Measurements from ENCODE around the gene CLDN3.

CLDN3 gene, protein sequence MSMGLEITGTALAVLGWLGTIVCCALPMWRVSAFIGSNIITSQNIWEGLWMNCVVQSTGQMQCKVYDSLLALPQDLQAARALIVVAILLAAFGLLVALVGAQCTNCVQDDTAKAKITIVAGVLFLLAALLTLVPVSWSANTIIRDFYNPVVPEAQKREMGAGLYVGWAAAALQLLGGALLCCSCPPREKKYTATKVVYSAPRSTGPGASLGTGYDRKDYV

DNA sequence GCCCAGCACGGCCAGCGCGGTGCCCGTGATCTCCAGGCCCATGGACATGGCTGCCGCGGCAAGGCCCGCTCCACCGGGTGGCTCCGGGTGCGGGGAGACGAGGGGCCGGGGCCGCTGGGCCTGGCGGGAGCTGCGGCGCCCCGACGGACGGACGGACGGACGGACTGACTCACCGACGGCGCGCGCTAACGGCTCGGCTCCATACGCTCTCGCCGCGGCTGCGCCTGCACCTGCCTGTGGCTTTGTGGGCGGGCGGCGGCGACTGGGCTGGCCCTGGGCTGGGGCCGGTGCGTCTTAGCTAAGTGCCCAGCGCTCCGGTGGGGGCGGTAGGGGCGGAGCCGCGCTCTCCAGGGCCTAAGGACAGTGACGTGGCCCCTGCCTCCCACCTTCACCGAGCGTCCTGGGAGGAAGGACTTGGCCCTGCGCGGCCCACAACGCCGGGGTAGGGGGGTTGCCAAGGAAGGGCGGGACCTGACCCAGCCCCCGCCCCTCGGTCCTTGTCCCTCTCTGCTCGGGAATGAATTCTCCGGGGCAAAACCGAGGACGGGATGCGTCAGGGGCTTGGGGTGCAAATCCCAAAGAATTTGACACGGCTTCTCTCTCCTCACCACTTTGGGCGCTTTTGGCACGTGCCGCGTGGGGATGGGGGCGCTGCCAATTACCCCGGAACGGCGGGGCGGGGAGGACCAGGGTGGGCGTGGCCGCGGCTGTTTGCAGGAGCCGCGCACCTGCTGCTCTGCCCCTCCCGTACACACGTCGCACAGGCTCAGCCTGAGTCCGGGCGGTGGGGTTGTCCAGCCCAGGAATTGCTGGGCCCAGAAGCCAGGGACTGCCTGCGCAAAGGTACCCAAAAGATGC, at the start of gene CLDN3:
TSS of gene CLDN3 (minus strand) at position 269 of the 858 bp plus-strand sequence. CDS start at position 48, 221 bp downstream.
- Histone ChIP-seq H3K27me3 (replicated peaks; ENCODE audit: insufficient read depth, low read length) (no peaks in the 10 kb centered on the region), H3K9me3 (replicated peaks; ENCODE audit: insufficient read depth, low read length) (no peaks in the 10 kb centered on the region), H4K20me1 (ENCODE audit: insufficient read depth, low read length) (no peaks in the 10 kb centered on the region), H3K9me2 (replicated peaks; ENCODE audit: insufficient read depth, low read length) (no peaks in the 10 kb centered on the region), H3K4me3 (ENCODE audit: low read length) (peak within 1 kb of the TSS; percentile 38), H3K27ac (ENCODE audit: low read length) (no peak within 1 kb of the TSS), H3K79me2 (ENCODE audit: low read length) (no peaks in the 10 kb centered on the region), H3F3A (ENCODE audit: insufficient read depth, low read length) (peaks cover 14% of the 10 kb centered on the region), H3K4me1 (ENCODE audit: low read length) (peaks cover 15% of the 10 kb centered on the region), H3K4me2 (ENCODE audit: low read depth, low read length) (peak within 1 kb of the TSS; percentile 71), H3K36me3 (replicated peaks; ENCODE audit: insufficient read depth, low read length) (no peaks in the 10 kb centered on the region), H2AFZ (ENCODE audit: low read length) (peak within 1 kb of the TSS; percentile 28), H3K9ac (ENCODE audit: low read length) (no peak within 1 kb of the TSS)
- DNase-seq = no peak
- no peak for TF ChIP-seq EZH2phosphoT487 (IDR thresholded peaks at IDR 0.05; ENCODE audit: low read length)
- TF ChIP-seq CTCF (IDR thresholded peaks at IDR 0.05; ENCODE audit: low read length) = no peak
- TF ChIP-seq EZH2 (optimal IDR thresholded peaks at IDR 0.05; ENCODE audit: low read depth, low read length) = no peak

GRCh38 chr7:73817121-73817520, 47.1 kb upstream of the CLDN3 start:
- TF ChIP-seq EZH2phosphoT487 (IDR thresholded peaks at IDR 0.05; ENCODE audit: low read length) (no peak), CTCF (IDR thresholded peaks at IDR 0.05; ENCODE audit: low read length) (no peak), EZH2 (optimal IDR thresholded peaks at IDR 0.05; ENCODE audit: low read depth, low read length) (no peak)
- Histone ChIP-seq H4K20me1 (ENCODE audit: insufficient read depth, low read length) (no peaks in the 10 kb centered on the region), H3K9me2 (replicated peaks; ENCODE audit: insufficient read depth, low read length) (no peaks in the 10 kb centered on the region), H3K9ac (ENCODE audit: low read length) (no peak overlapping the region), H3K36me3 (replicated peaks; ENCODE audit: insufficient read depth, low read length) (no peaks in the 10 kb centered on the region), H3K9me3 (replicated peaks; ENCODE audit: insufficient read depth, low read length) (no peaks in the 10 kb centered on the region), H3F3A (ENCODE audit: insufficient read depth, low read length) (no peaks in the 10 kb centered on the region), H3K4me3 (ENCODE audit: low read length) (no peak overlapping the region), H3K4me2 (ENCODE audit: low read depth, low read length) (no peak overlapping the region), H2AFZ (ENCODE audit: low read length) (no peak overlapping the region), H3K79me2 (ENCODE audit: low read length) (no peaks in the 10 kb centered on the region), H3K27ac (ENCODE audit: low read length) (no peak overlapping the region), H3K4me1 (ENCODE audit: low read length) (no peaks in the 10 kb centered on the region), H3K27me3 (replicated peaks; ENCODE audit: insufficient read depth, low read length) (peaks cover 3% of the 10 kb centered on the region; the same call in 1 of the 2 replicates)
- DNase-seq = no peak

- H2AFZ ChIP-seq (ENCODE audit: low read length) = no peak overlapping the region
- no peak overlapping the region for H3K27ac ChIP-seq (ENCODE audit: low read length)
- no peaks in the 10 kb centered on the region for H3K36me3 ChIP-seq (replicated peaks; ENCODE audit: insufficient read depth, low read length)
- H4K20me1 ChIP-seq (ENCODE audit: insufficient read depth, low read length) = no peaks in the 10 kb centered on the region
- H3K27me3 ChIP-seq (replicated peaks; ENCODE audit: insufficient read depth, low read length) = peaks cover 3% of the 10 kb centered on the region; the same call in 1 of the 2 replicates
- no peaks in the 10 kb centered on the region for H3F3A ChIP-seq (ENCODE audit: insufficient read depth, low read length)
- no peaks in the 10 kb centered on the region for H3K4me1 ChIP-seq (ENCODE audit: low read length)
- H3K4me2 ChIP-seq (ENCODE audit: low read depth, low read length) = no peak overlapping the region
- no peaks in the 10 kb centered on the region for H3K9me2 ChIP-seq (replicated peaks; ENCODE audit: insufficient read depth, low read length)
- no peak overlapping the region for H3K9ac ChIP-seq (ENCODE audit: low read length)
- no peaks in the 10 kb centered on the region for H3K9me3 ChIP-seq (replicated peaks; ENCODE audit: insufficient read depth, low read length)
- no peak overlapping the region for H3K4me3 ChIP-seq (ENCODE audit: low read length)
- TF ChIP-seq EZH2phosphoT487 (IDR thresholded peaks at IDR 0.05; ENCODE audit: low read length) = no peak
- no peak for DNase-seq
- H3K79me2 ChIP-seq (ENCODE audit: low read length) = no peaks in the 10 kb centered on the region
These were observed 45.4 kb upstream of the CLDN3 start for GRCh38 chr7:73815436-73815835.
